Nephron progenitor cell (in vitro differentiated cells): ENCODE results near the gene SLC14A1.

Experiments
- DNase-seq: peaks from one replicate; pipeline ENCODE4 v3.0.0; 2021
- H3K27ac Mint-ChIP-seq: 2 replicates; pipeline ENCODE4 v1.8.0; 2021; ENCODE audit warnings: mild to moderate bottlenecking, moderate library complexity, mixed read lengths
- H3K27me3 Mint-ChIP-seq: 2 replicates; pipeline ENCODE4 v1.8.0; 2021; ENCODE audit warnings: mild to moderate bottlenecking, low read depth, mixed read lengths; ENCODE audit not compliant: poor library complexity
- H3K36me3 Mint-ChIP-seq: 2 replicates; pipeline ENCODE4 v1.8.0; 2021; ENCODE audit warnings: low read depth, mixed read lengths
- H3K4me1 Mint-ChIP-seq: 2 replicates; pipeline ENCODE4 v1.8.0; 2021; ENCODE audit warnings: mixed read lengths
- H3K4me3 Mint-ChIP-seq: 2 replicates; pipeline ENCODE4 v1.8.0; 2021; ENCODE audit warnings: mild to moderate bottlenecking, moderate library complexity, mixed read lengths
- H3K9me3 Mint-ChIP-seq: 2 replicates; pipeline ENCODE4 v1.8.0; 2021; ENCODE audit warnings: mild to moderate bottlenecking, moderate library complexity, mixed read lengths
- CTCF ChIP-seq: fragments of 200-600 bp; sonication (generic); IDR thresholded peaks from 2 replicates; pipeline ENCODE4 v1.5.0; 2021; ENCODE audit warnings: antibody characterized with exemption

Gene SLC14A1

DNA sequence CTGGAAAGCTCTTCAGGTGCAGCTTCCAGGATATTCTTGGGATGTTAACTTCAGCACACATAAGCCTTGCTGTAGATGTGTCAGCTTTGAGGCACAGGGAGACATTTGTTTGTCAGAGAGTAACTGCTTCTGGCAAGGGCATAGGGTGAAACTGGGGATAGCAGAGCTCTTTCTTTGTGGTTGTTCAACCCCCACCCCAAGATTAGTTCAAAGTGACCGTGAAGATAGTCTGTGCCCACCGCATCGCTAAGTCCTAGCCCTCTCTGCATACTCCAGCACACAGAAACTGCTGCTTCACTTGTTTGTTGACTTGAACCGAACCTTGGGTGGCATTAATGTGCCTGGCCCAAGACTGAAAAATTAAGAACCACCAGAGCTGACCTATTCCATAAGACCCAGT, 1.4 kb downstream of the SLC14A1 start:
- Mint-ChIP-seq H3K36me3 (no peaks in the 10 kb centered on the region), H3K27ac (no peak overlapping the region), H3K27me3 (peaks cover 5% of the 10 kb centered on the region), H3K4me3 (no peak overlapping the region), H3K9me3 (no peaks in the 10 kb centered on the region), H3K4me1 (peaks cover 34% of the 10 kb centered on the region)
- no peak for TF ChIP-seq CTCF
- no peak for DNase-seq

DNA sequence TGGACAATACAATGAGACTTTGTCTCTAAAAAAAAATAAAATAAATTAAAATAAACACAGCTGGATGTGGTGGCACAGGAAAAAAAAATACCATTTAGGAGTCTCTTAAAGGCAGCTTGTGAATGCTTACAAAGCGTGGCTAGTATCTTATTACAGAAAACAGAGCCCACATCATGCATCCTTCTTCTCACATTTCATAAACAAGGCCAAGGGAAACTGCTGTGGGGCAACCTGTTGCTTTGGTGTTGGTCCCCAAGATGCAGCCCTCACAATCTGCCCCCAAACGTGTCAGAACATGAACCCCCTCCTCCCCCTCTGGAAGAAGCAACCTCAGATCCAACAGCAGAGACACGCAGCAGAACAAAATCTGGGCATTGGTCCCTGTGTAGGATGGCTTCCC, 2.6 kb downstream of the SLC14A1 start:
- H3K27ac Mint-ChIP-seq: no peak overlapping the region
- peaks cover 34% of the 10 kb centered on the region for H3K4me1 Mint-ChIP-seq
- TF ChIP-seq CTCF: no peak
- no peak for DNase-seq
- no peaks in the 10 kb centered on the region for H3K36me3 Mint-ChIP-seq
- H3K9me3 Mint-ChIP-seq: no peaks in the 10 kb centered on the region
- H3K4me3 Mint-ChIP-seq: no peak overlapping the region
- H3K27me3 Mint-ChIP-seq: peaks cover 5% of the 10 kb centered on the region

GRCh38 chr18:45727068-45727467, 3.1 kb downstream of the SLC14A1 start:
- H3K27me3 Mint-ChIP-seq: peaks cover 5% of the 10 kb centered on the region
- no peak for DNase-seq
- no peak for TF ChIP-seq CTCF

DNA sequence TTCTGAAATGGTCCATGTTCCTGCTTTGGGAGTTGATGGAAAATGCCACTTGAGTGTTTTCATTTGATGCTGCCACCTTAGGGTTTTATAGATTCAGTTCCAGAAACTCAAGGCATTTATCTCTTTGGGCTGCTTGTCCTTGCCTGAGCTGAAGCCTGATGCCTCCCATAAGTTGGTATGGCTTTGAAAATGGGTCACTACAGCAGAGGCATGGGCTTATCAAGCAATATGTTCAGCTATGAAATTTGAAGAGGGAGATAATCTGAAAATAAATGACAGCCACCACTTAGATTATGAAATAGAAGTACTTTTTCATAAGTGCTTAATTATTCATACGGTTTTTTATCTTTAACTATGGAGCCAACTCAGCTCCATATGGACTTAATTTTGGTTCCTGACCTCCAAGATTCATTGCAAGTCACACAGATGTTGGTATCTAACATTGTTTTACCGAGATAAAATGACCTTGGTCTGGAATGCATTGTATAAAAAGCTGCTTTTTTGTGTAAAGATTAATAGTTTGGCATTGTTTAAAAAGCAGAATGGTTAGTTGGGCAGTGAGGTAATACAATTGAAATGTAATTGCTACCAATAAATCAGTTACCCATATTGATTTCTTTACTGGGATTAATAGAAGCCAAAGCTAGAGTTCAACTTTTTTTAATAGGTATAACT, 4.5 kb downstream of the SLC14A1 start:
- H3K27me3 Mint-ChIP-seq: peaks cover 5% of the 10 kb centered on the region
- H3K4me3 Mint-ChIP-seq: no peak overlapping the region
- H3K27ac Mint-ChIP-seq: no peak overlapping the region
- no peaks in the 10 kb centered on the region for H3K36me3 Mint-ChIP-seq
- H3K9me3 Mint-ChIP-seq: no peaks in the 10 kb centered on the region
- peaks cover 34% of the 10 kb centered on the region for H3K4me1 Mint-ChIP-seq
- no peak for DNase-seq
- no peak for TF ChIP-seq CTCF

More at GRCh38 chr18:45727068-45727467, 3.1 kb downstream of the SLC14A1 start:
- H3K9me3 Mint-ChIP-seq: no peaks in the 10 kb centered on the region
- H3K36me3 Mint-ChIP-seq: no peaks in the 10 kb centered on the region
- no peak overlapping the region for H3K27ac Mint-ChIP-seq
- H3K4me3 Mint-ChIP-seq: no peak overlapping the region
- peaks cover 34% of the 10 kb centered on the region for H3K4me1 Mint-ChIP-seq

DNA sequence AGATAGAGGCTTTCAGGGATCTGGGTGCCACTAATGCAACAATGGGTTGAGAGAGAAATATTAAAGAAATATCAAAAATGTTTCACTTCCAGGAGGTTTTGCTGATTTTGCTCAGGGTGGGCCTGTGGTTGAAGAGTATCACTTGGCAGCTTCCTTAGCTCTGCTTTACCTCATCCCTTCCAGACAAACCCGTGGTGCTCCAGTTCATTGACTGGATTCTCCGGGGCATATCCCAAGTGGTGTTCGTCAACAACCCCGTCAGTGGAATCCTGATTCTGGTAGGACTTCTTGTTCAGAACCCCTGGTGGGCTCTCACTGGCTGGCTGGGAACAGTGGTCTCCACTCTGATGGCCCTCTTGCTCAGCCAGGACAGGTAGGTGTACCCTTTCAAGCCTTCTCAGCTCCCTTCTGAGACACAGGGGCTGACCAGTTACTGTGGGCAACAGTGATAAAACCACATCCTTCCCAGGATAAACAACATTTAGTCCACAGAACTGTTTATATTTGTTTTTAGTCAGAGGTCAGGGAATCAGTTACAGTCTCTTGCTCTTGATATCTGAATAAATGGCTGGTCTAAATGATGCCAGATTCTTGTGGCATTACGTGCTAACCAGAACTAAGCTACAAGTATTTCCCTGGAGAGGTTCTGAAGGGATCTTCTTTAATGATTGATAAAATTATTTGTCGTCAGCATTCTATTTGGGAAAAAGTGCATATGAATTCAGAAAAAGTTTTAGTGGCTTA, 7.0 kb downstream of the SLC14A1 start:
- peaks cover 3% of the 10 kb centered on the region for H3K27me3 Mint-ChIP-seq
- no peak overlapping the region for H3K4me3 Mint-ChIP-seq
- peaks cover 12% of the 10 kb centered on the region for H3K4me1 Mint-ChIP-seq
- no peaks in the 10 kb centered on the region for H3K36me3 Mint-ChIP-seq
- no peaks in the 10 kb centered on the region for H3K9me3 Mint-ChIP-seq
- no peak for TF ChIP-seq CTCF
- H3K27ac Mint-ChIP-seq: no peak overlapping the region
- no peak for DNase-seq
